ENCODE measurements around the gene ACTR2. TPM values are rescaled to one million over a fixed set of nuclear protein-coding genes. Genes with fewer than 3 reads are reported as not detected.

The ACTR2 gene
- total RNA-seq, 1 experiment from 2014 or later, result 199 TPM

- Histone ChIP-seq H3K36me3 (ENCODE audit: control insufficient read depth in 1 of 2, insufficient read depth in 2 of 2, low read length in 2 of 2) (peaks cover 11 to 21% of the 10 kb centered on the region in 2 experiments; a peak in 3 of 4 replicates), H2AFZ (ENCODE audit: low read depth, low read length, poor library complexity, severe bottlenecking) (no peak overlapping the region), H3K9ac (ENCODE audit: low read length) (no peak overlapping the region), H3K9me2 (ENCODE audit: insufficient read depth) (no peaks in the 10 kb centered on the region), H3K4me2 (ENCODE audit: low read length) (no peak overlapping the region), H3K79me2 (ENCODE audit: insufficient read depth, low read length) (peaks cover 6% of the 10 kb centered on the region; the same call in 1 of the 2 replicates), H4K20me1 (ENCODE audit: insufficient read depth) (no peaks in the 10 kb centered on the region), H3K9me3 (ENCODE audit: control insufficient read depth in 1 of 2, insufficient read depth in 1 of 2, low read depth in 1 of 2, low read length in 2 of 2) (no peaks in the 10 kb centered on the region), H3K27me3 (ENCODE audit: insufficient read depth, low read length) (no peaks in the 10 kb centered on the region), H3K27ac (ENCODE audit: low read depth, low read length) (no peak overlapping the region), H3K4me3 (replicated peaks in 1 of 2; ENCODE audit: low read depth in 1 of 2, low read length in 2 of 2) (no peak overlapping the region), H3K4me1 (ENCODE audit: control insufficient read depth in 1 of 2, insufficient read depth in 2 of 2, low read length in 2 of 2) (peaks cover 0 to 3% of the 10 kb centered on the region in 2 experiments; a peak in 1 of 4 replicates)
- no peak for DNase-seq (ENCODE audit: low read depth, low spot score)
- intact Hi-C loops (cut with micrococcal nuclease), result loop anchor here (5.0 kb wide), 1 partner anchor 85 kb away; no protein-coding TSS in a partner anchor
- CTCF ChIA-PET, result interaction anchor here (1.0 kb wide), 1 partner anchor 286 kb away, joined by 3 read pairs; no protein-coding TSS in a partner anchor
- no TSS peak for BruUV-seq (replicated peaks)
- RAD21 ChIA-PET (ENCODE audit: low non-redundant PET in 1 of 2, low total read pairs in 2 of 2, uncharacterized antibody in 2 of 2, unreplicated experiment in 2 of 2), result no interaction called here
- POLR2A ChIA-PET, result no interaction called here
- TF ChIP-seq ATF3 (IDR thresholded peaks at IDR 0.05) (no peak), ZFX (IDR thresholded peaks at IDR 0.05) (no peak), ELF1 (IDR thresholded peaks at IDR 0.05; ENCODE audit: borderline replicate concordance, low read depth) (no peak), EZH2phosphoT487 (IDR thresholded peaks at IDR 0.05; ENCODE audit: borderline replicate concordance) (no peak), SIN3A (IDR thresholded peaks at IDR 0.05; ENCODE audit: low read depth) (no peak), EZH2 (IDR thresholded peaks at IDR 0.05) (no peak), CTCF (IDR thresholded peaks at IDR 0.05 in 2 of 3, conservative IDR thresholded peaks at IDR 0.05 in 1 of 3; ENCODE audit: borderline replicate concordance in 1 of 3, insufficient read depth in 1 of 3, low read depth in 2 of 3, low read length in 2 of 3) (no peak), RAD21 (IDR thresholded peaks at IDR 0.05; ENCODE audit: low read depth) (no peak), TCF7L2 (IDR thresholded peaks at IDR 0.05; ENCODE audit: borderline replicate concordance, extremely low read depth, insufficient read depth, insufficient read length) (no peak), REST (IDR thresholded peaks at IDR 0.05; ENCODE audit: low read depth) (no peak), EGR1 (IDR thresholded peaks at IDR 0.05; ENCODE audit: low read depth) (no peak), ZNF274 (IDR thresholded peaks at IDR 0.05; ENCODE audit: low read depth, low read length) (no peak), ZBTB33 (IDR thresholded peaks at IDR 0.05; ENCODE audit: extremely low read depth, insufficient replicate concordance, low read length) (no peak)
- ATAC-seq, result no peak
These were observed 39.4 kb downstream of the ACTR2 start for GRCh38 chr2:65267008-65267407.
